VCaP (cell line): ENCODE data around the gene TASP1.
"Not testable (repeated sequence)": the region's sequence is repeated elsewhere in the genome, so short reads cannot be mapped to it uniquely, and the experiment has no call there.

Source experiments
- H3K27ac ChIP-seq: fragments of 450-650 bp; 2 replicates; pipeline ENCODE4 v1.5.1; 2017
- CTCF ChIP-seq: fragments of 450-650 bp; conservative IDR thresholded peaks from 2 replicates; pipeline ENCODE4 v1.5.1; 2017; ENCODE audit warnings: mild to moderate bottlenecking, moderate library complexity

Gene TASP1

GRCh38 chr20:13392391-13392790, 246.3 kb downstream of the TASP1 start:
- no peak overlapping the region for H3K27ac ChIP-seq
- TF ChIP-seq CTCF = no peak

DNA sequence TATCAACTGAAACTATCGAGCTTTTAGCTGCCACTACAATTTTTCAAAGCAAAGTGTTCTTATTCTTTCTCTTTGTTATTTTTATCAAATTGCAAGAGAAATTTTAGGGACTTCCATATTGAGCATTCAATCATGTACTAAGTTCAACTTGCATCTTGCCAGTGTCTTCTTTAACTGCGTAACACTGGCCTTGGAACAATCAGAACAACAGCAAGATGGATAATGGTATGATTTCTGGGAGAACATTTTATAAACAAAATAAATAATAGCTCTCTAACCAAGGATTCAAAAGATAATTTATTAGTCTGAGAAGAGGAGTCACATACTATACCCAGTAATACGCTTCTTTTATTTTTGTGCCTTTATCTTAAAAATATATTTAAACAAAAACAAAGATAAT, 249.6 kb downstream of the TASP1 start:
- no peak overlapping the region for H3K27ac ChIP-seq

DNA sequence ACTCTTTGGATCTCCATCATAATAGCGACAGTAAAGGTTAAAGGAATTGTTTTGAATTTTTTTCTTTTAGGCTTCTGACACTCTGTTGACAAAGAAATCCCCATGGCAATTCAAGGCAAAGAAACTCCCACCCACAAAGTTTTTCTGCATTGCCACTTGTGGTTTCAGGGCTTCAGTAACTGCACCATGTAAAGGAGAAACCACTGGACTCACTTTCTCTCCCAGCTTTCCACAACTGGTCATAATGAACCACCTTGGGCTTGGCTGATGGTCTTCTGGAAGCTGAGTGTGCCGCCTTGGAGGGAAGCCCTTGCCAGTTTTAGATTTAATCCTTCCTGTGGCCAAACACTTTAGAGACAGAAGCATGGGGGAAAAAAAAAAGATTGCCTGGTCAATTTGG, 254.6 kb downstream of the TASP1 start:
- no peak for TF ChIP-seq CTCF
- H3K27ac ChIP-seq = no peak overlapping the region

More for the DNA sequence above, 249.6 kb downstream of the TASP1 start:
- no peak for TF ChIP-seq CTCF

DNA sequence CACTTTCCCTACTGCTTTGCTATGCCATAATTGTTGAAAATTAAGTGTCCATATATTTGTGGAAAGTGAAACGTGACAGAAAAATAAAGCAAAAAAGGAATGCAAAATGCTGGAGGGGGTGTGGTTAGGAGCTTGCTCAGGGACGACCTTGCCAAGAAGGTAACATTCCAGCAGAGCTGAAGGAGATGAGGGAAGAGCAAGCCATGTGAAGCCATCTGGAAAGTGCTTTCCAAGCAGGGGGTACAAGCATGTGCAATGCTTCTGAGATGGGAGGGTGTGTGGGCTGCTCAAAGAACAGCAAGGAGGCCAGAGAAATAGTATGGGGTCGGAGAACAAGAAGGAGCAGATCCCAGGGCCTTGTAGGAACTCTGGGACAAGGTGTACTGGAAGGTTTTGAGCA, 255.9 kb downstream of the TASP1 start:
- H3K27ac ChIP-seq = no peak overlapping the region
- no peak for TF ChIP-seq CTCF

- H3K27ac ChIP-seq = not testable (repeated sequence)
These were observed 258.1 kb downstream of the TASP1 start for GRCh38 chr20:13380497-13381229.

DNA sequence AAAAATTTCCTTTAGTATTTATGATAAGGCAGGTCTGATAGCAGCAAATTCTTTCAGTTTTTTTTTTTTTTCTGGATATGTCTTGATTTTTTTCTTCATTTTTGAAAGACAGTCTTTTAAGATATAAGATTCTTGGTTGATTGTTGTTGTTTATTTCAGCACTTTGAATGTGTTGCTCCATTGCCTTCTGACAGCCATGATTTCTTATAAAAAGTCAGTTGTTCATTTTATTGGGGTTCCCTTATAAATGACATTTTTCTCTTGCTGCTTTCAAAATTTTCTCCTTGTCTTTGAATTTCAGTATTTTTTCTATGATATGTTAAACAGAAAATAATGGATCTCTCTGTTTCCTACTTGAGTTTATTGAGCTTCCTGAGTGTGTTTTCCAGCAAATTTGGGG, 265.3 kb downstream of the TASP1 start:
- no peak for TF ChIP-seq CTCF
- H3K27ac ChIP-seq = no peak overlapping the region

DNA sequence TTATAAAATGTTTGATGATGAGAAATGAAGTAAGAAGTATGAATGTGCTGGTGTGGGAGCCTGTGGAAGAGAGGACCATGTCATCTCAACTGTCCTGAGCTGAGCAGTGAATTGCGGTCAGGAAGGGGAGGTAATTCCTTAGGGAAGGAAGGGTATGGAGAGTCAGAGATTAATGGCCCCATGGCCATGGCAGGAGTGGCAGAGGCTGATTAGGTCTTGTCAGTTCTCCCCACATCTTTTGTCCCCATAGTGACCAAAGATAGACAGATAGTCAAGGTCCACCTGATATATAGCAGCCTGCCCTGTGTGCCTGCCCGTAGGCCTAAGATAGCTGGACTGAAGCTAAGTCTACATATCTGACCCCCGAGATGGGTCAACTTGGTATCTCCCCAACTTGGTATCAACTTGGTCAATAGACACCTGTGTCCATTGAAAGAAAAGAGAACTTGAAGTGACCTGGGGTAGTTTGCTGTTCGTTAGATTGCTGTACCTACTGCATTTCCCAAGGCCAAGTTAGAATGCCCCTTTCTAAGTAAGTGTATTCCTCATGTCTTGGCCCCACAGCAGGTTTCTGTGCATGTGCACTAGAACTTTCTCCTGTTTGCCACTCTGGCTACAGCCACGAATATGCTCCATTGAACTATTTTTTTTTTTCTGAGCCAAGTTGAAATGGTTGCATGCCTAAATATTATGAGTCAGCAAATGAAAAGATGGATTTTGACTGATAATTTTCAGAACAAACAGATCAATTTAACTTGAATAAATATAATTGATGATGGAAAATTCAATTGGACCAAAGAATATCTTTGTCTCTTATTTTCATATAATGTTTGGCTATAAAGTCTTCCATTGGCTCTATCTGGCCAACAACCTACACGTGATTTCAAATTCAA, 274.2 kb downstream of the TASP1 start:
- H3K27ac ChIP-seq = no peak overlapping the region
- TF ChIP-seq CTCF = no peak

- H3K27ac ChIP-seq = no peak overlapping the region
- TF ChIP-seq CTCF = no peak
These were observed 275.3 kb downstream of the TASP1 start for GRCh38 chr20:13363473-13363872.

DNA sequence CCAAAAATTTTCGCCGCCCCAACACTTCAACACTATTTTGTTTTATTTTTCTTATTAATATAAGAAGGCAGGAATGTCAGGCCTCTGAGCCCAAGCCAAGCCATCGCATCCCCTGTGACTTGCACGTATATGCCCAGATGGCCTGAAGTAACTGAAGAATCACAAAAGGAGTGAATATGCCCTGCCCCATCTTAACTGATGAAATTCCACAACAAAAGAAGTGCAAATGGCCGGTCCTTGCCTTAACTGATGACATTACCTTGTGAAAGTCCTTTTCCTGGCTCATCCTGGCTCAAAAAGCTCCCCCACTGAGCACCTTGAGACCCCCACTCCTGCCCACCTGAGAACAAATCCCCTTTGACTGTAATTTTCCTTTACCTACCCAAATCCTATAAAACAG, 276.6 kb downstream of the TASP1 start:
- H3K27ac ChIP-seq = not testable (repeated sequence)

DNA sequence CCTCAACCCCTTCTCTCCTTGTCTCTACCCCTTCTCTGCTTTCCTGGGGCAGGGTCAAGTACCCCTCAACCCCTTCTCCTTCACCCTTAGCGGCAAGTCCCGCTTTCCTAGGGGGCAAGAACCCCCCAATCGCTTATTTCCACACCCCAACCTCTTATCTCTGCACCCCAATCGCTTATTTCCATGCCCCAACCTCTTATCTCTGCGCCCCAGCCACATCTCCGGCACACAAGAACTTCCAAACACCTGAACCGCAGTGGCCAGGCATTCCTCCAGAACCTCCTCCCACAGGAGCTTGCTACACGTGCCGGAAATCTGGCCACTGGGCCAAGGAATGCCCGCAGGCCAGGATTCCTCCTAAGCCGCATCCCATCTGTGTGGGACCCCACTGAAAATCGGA, 279.8 kb downstream of the TASP1 start:
- H3K27ac ChIP-seq = not testable (repeated sequence)

GRCh38 chr20:13357782-13358181, 280.9 kb downstream of the TASP1 start:
- not testable (repeated sequence) for H3K27ac ChIP-seq
